ENCODE data around the gene MOV10. TPM values are rescaled to one million over a fixed set of nuclear protein-coding genes. Genes with fewer than 3 reads are reported as not detected.

The MOV10 gene
- total RNA-seq, 3 donors from 2014 or later (not counting 1 experiment from before 2014, with no cell fraction given), result 87.9 to 124 (median 119) TPM

- Mint-ChIP-seq H3K27me3 (ENCODE audit: low read depth in 2 of 2) (peaks cover 8 to 10% of the 10 kb centered on the region in 2 donors), H3K27ac (no peak overlapping the region), H3K4me3 (no peak overlapping the region), H3K4me1 (no peaks in the 10 kb centered on the region), H3K36me3 (no peaks in the 10 kb centered on the region), H3K9me3 (no peaks in the 10 kb centered on the region)
- no peaks in the 10 kb centered on the region for H3K9me3 ChIP-seq (ENCODE audit: control insufficient read depth, insufficient read depth, low read length)
- 57% methylated on average over 1 of the region's 1 CpG for WGBS (ENCODE audit: insufficient coverage)
- no peak for ATAC-seq
- H3K27me3 ChIP-seq (ENCODE audit: control insufficient read depth, insufficient read depth, low read length), result no peaks in the 10 kb centered on the region
- no peak overlapping the region for H3K27ac ChIP-seq (ENCODE audit: low read length)
- H3K4me3 ChIP-seq (ENCODE audit: low read length), result no peak overlapping the region
- no peaks in the 10 kb centered on the region for H3K36me3 ChIP-seq (ENCODE audit: control insufficient read depth, insufficient read depth, low read length)
- intact Hi-C loops (cut with micrococcal nuclease), result no loop called here
- no peak for DNase-seq
- no peaks in the 10 kb centered on the region for H3K4me1 ChIP-seq (ENCODE audit: control insufficient read depth, insufficient read depth, low read length)
- no peak for TF ChIP-seq CTCF (IDR thresholded peaks at IDR 0.05)
Observed at GRCh38 chr1:112729909-112730308, 55.5 kb downstream of the MOV10 start.

DNA sequence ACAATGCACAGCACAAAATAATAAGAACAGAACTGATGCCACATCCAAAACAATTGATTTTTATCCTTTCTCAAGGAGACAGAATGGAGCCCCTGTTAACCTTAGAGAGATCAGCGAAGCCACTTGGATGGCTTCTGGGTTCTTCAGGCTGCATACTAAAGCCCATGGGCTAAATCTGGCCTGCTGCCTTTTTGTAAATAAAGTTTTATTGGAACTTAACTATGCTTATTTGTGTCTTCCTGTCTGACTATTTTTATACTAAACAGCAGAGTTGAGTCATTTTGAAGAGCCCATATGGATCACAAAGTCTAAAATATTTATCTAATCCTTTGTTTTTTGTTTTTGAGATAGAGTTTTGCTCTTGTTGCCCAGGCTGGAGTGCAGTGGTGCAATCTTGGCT is 57.0 kb downstream of the MOV10 start:
- TF ChIP-seq CTCF (IDR thresholded peaks at IDR 0.05), result no peak
- intact Hi-C loops (cut with micrococcal nuclease), result no loop called here
- no peak overlapping the region for H3K4me3 ChIP-seq (ENCODE audit: low read length)
- no peaks in the 10 kb centered on the region for H3K9me3 ChIP-seq (ENCODE audit: control insufficient read depth, insufficient read depth, low read length)
- no peaks in the 10 kb centered on the region for H3K36me3 ChIP-seq (ENCODE audit: control insufficient read depth, insufficient read depth, low read length)
- no peaks in the 10 kb centered on the region for H3K4me1 ChIP-seq (ENCODE audit: control insufficient read depth, insufficient read depth, low read length)
- 64% methylated on average over 1 of the region's 1 CpG for WGBS (ENCODE audit: insufficient coverage)
- no peak for ATAC-seq
- H3K27ac ChIP-seq (ENCODE audit: low read length), result no peak overlapping the region
- H3K9me3 Mint-ChIP-seq, result no peaks in the 10 kb centered on the region
- peaks cover 8 to 10% of the 10 kb centered on the region in 2 donors for H3K27me3 Mint-ChIP-seq (ENCODE audit: low read depth in 2 of 2)
- no peaks in the 10 kb centered on the region for H3K27me3 ChIP-seq (ENCODE audit: control insufficient read depth, insufficient read depth, low read length)
- H3K36me3 Mint-ChIP-seq, result no peaks in the 10 kb centered on the region
- no peak for DNase-seq
- no peaks in the 10 kb centered on the region for H3K4me1 Mint-ChIP-seq
- no peak overlapping the region for H3K27ac Mint-ChIP-seq
- H3K4me3 Mint-ChIP-seq, result no peak overlapping the region

- Histone ChIP-seq H3K27ac (ENCODE audit: low read length) (no peak overlapping the region), H3K4me3 (ENCODE audit: low read length) (no peak overlapping the region), H3K27me3 (ENCODE audit: control insufficient read depth, insufficient read depth, low read length) (no peaks in the 10 kb centered on the region), H3K4me1 (ENCODE audit: control insufficient read depth, insufficient read depth, low read length) (no peaks in the 10 kb centered on the region), H3K36me3 (ENCODE audit: control insufficient read depth, insufficient read depth, low read length) (no peaks in the 10 kb centered on the region), H3K9me3 (ENCODE audit: control insufficient read depth, insufficient read depth, low read length) (no peaks in the 10 kb centered on the region)
- no peaks in the 10 kb centered on the region for H3K4me1 Mint-ChIP-seq
- WGBS (ENCODE audit: insufficient coverage), result no CpG with 5 or more reads among the region's 1 CpG
- H3K27me3 Mint-ChIP-seq (ENCODE audit: low read depth in 2 of 2), result peaks cover 31 to 40% of the 10 kb centered on the region in 2 donors
- no peak overlapping the region for H3K27ac Mint-ChIP-seq
- no peaks in the 10 kb centered on the region for H3K9me3 Mint-ChIP-seq
- no peak overlapping the region for H3K4me3 Mint-ChIP-seq
- intact Hi-C loops (cut with micrococcal nuclease), result no loop called here
- H3K36me3 Mint-ChIP-seq, result no peaks in the 10 kb centered on the region
- ATAC-seq, result no peak
- no peak for TF ChIP-seq CTCF (IDR thresholded peaks at IDR 0.05)
- no peak for DNase-seq
Observed at GRCh38 chr1:112735752-112736151, 61.3 kb downstream of the MOV10 start.

- no peak overlapping the region for H3K4me3 ChIP-seq (ENCODE audit: low read length)
- DNase-seq (no peak), ATAC-seq (no peak)
- intact Hi-C loops (cut with micrococcal nuclease), result no loop called here
- no peaks in the 10 kb centered on the region for H3K4me1 ChIP-seq (ENCODE audit: control insufficient read depth, insufficient read depth, low read length)
- H3K27ac ChIP-seq (ENCODE audit: low read length), result no peak overlapping the region
- TF ChIP-seq CTCF (IDR thresholded peaks at IDR 0.05), result no peak
- H3K27me3 Mint-ChIP-seq (ENCODE audit: low read depth in 2 of 2), result peaks cover 46 to 58% of the 10 kb centered on the region in 2 donors
- H3K36me3 Mint-ChIP-seq, result no peaks in the 10 kb centered on the region
- H3K36me3 ChIP-seq (ENCODE audit: control insufficient read depth, insufficient read depth, low read length), result no peaks in the 10 kb centered on the region
- H3K4me1 Mint-ChIP-seq, result no peaks in the 10 kb centered on the region
- peaks cover 3% of the 10 kb centered on the region for H3K27me3 ChIP-seq (ENCODE audit: control insufficient read depth, insufficient read depth, low read length)
- no peaks in the 10 kb centered on the region for H3K9me3 Mint-ChIP-seq
- no peak overlapping the region for H3K4me3 Mint-ChIP-seq
- no peaks in the 10 kb centered on the region for H3K9me3 ChIP-seq (ENCODE audit: control insufficient read depth, insufficient read depth, low read length)
- WGBS (ENCODE audit: insufficient coverage), result 78% methylated on average over 3 of the region's 3 CpGs
- H3K27ac Mint-ChIP-seq, result no peak overlapping the region
Observed at GRCh38 chr1:112737573-112737972, 63.1 kb downstream of the MOV10 start.

Data from natural killer cell (primary cell).